Measurements from ENCODE around the gene GNAS. TPM values are rescaled to one million over a fixed set of nuclear protein-coding genes. Genes with fewer than 3 reads are reported as not detected.
A peak's percentile ranks its signal among the peaks of the same experiment; 100 is the strongest.

Gene GNAS
- total and polyA plus RNA-seq, 9 of the 15 experiments (the other 6 are each of a cell fraction or from before 2014, with no cell fraction given), result 128 to 648 (median 266) TPM

DNA sequence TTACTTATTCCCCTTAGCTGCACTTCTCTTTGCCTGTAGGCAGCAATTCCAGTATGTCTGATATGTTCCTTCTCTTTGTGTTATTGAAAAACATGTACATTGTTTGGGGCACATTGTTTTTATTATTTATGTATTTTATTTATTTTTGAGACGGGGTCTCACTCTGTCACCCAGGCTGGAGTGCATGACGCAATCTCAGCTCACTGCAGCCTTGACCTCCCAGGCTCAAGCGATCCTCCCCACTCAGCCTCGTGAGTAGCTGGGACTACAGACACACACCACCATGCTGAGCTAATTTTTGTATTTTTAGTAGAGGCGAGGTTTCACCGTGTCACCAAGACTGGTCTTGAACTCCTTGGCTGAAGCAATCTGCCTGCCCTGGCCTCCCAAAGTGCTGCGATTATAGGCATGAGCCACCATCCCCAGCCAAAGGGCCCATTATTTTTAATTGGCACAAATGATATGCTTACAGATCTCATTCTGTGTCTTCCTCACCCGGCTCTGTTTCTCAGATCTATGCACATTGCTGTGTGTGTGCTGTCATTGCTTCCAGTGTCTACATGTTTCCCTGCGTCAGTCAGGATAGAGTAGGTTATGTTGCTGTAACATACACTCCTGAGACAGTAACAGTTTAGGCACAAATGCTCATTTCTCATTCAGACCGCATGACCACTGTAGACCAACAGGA, 74.4 kb downstream of the GNAS start:
- Histone ChIP-seq H3K4me3 (no peak overlapping the region), H3K4me2 (ENCODE audit: insufficient read depth, low read length) (no peak overlapping the region), H2AFZ (ENCODE audit: low read depth, low read length) (no peak overlapping the region), H3K4me1 (replicated peaks in 1 of 2; ENCODE audit: control insufficient read depth in 2 of 2, insufficient read depth in 2 of 2, low read length in 2 of 2) (no peaks in the 10 kb centered on the region; a peak in 1 of 5 replicates), H3K9me3 (replicated peaks; ENCODE audit: control insufficient read depth, insufficient read depth, low read depth, low read length) (no peaks in the 10 kb centered on the region), H3K9me1 (ENCODE audit: control insufficient read depth, insufficient read depth, low read length) (no peaks in the 10 kb centered on the region), H3K79me2 (ENCODE audit: control insufficient read depth, insufficient read depth, low read length) (no peaks in the 10 kb centered on the region), H3K36me3 (ENCODE audit: control insufficient read depth, insufficient read depth, low read length) (no peaks in the 10 kb centered on the region), H3K27ac (ENCODE audit: extremely low read depth, low read depth, low read length) (no peak overlapping the region), H4K20me1 (replicated peaks; ENCODE audit: control insufficient read depth, insufficient read depth, low read length) (no peaks in the 10 kb centered on the region), H3K27me3 (ENCODE audit: control insufficient read depth in 2 of 2, insufficient read depth in 2 of 2, low read length in 2 of 2) (peaks cover 29 to 44% of the 10 kb centered on the region in 2 experiments; a peak in 4 of 5 replicates), H3K9ac (ENCODE audit: insufficient read depth in 1 of 2, low read depth in 2 of 2, low read length in 2 of 2) (no peak overlapping the region)
- FAIRE-seq (no peak), DNase-seq (ENCODE audit: extremely low read depth in 1 of 4, low spot score in 3 of 4) (no peak), ATAC-seq (no peak; the same call in 1 of the 3 replicates)
- 19% methylated on average over 10 of the region's 10 CpGs for WGBS (ENCODE audit: insufficient coverage, low coverage, missing lambda C conversion rate)
- in situ Hi-C loops (cut with MboI) (no loop called here), intact Hi-C loops (cut with micrococcal nuclease) (no loop called here)
- no peak for TF ChIP-seq ZNF121 (CRISPR knock-in tag; conservative IDR thresholded peaks at IDR 0.05)
- no peak for TF ChIP-seq PCBP2 (IDR thresholded peaks at IDR 0.05; ENCODE audit: low read depth, low read length, poor library complexity, severe bottlenecking)
- TF ChIP-seq CEBPB (tag; IDR thresholded peaks at IDR 0.05), result peak; percentile 60
- TF ChIP-seq ZNF586 (CRISPR knock-in tag; conservative IDR thresholded peaks at IDR 0.05), result no peak
- TF ChIP-seq CEBPG (CRISPR knock-in tag; IDR thresholded peaks at IDR 0.05), result 0 out of 2 replicates have a peak, but pooled peaks have one; percentile 15
- peak in 1 of 2 experiments; percentile 50; a peak in 2 of 4 replicates for TF ChIP-seq CEBPG (tag; conservative IDR thresholded peaks at IDR 0.05 in 1 of 2, IDR thresholded peaks at IDR 0.05 in 1 of 2)
- TF ChIP-seq, protein P1, sequence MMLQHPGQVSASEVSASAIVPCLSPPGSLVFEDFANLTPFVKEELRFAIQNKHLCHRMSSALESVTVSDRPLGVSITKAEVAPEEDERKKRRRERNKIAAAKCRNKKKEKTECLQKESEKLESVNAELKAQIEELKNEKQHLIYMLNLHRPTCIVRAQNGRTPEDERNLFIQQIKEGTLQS (IDR thresholded peaks at IDR 0.05), result peak; percentile 68
- TF ChIP-seq, protein P1 (CRISPR knock-in tag; conservative IDR thresholded peaks at IDR 0.05), result no peak
- 0 out of 2 replicates have a peak, but pooled peaks have one; percentile 43 for TF ChIP-seq ZNF12 (CRISPR knock-in tag; IDR thresholded peaks at IDR 0.05)
- ChIA-PET CTCF (ENCODE audit: low intra/inter-chr PET ratio) (no interaction called here), POLR2A (interaction anchor here (0.5 to 0.9 kb wide), 2 partner anchors 9 to 11 kb away, joined by 3 read pairs; no protein-coding TSS in a partner anchor)
- BruUV-seq (replicated peaks), result no TSS peak
